ENCODE data around the gene FMN2. TPM values are rescaled to one million over a fixed set of nuclear protein-coding genes. Genes with fewer than 3 reads are reported as not detected.

The FMN2 gene
- total RNA-seq, 1 donor from 2014 or later, result 13.2 TPM

- no peak for DNase-seq (ENCODE audit: low read depth, low spot score)
- H3K4me3 Mint-ChIP-seq, result no peak overlapping the region
- H3K4me1 Mint-ChIP-seq, result no peaks in the 10 kb centered on the region
- no peaks in the 10 kb centered on the region for H3K27me3 Mint-ChIP-seq (ENCODE audit: low read depth)
- TF ChIP-seq CTCF (conservative IDR thresholded peaks at IDR 0.05), result no peak
- no peak overlapping the region for H3K27ac Mint-ChIP-seq (ENCODE audit: unreplicated experiment)
- peaks cover 5% of the 10 kb centered on the region for H3K9me3 Mint-ChIP-seq
- peaks cover 8% of the 10 kb centered on the region for H3K36me3 Mint-ChIP-seq (ENCODE audit: low read depth)
These were observed 186.4 kb downstream of the FMN2 start for GRCh38 chr1:240278082-240278481.

GRCh38 chr1:240280560-240281322, 189.1 kb downstream of the FMN2 start:
- Mint-ChIP-seq H3K27ac (ENCODE audit: unreplicated experiment) (no peak overlapping the region), H3K36me3 (ENCODE audit: low read depth) (peaks cover 2% of the 10 kb centered on the region), H3K4me3 (no peak overlapping the region), H3K9me3 (no peaks in the 10 kb centered on the region), H3K27me3 (ENCODE audit: low read depth) (no peaks in the 10 kb centered on the region), H3K4me1 (no peaks in the 10 kb centered on the region)
- no peak for TF ChIP-seq CTCF (conservative IDR thresholded peaks at IDR 0.05)
- no peak for DNase-seq (ENCODE audit: low read depth, low spot score)

GRCh38 chr1:240282061-240282830, 190.6 kb downstream of the FMN2 start:
- Mint-ChIP-seq H3K4me3 (no peak overlapping the region), H3K36me3 (ENCODE audit: low read depth) (peaks cover 2% of the 10 kb centered on the region), H3K9me3 (no peaks in the 10 kb centered on the region), H3K27me3 (ENCODE audit: low read depth) (no peaks in the 10 kb centered on the region), H3K4me1 (peaks cover under 1% of the 10 kb centered on the region), H3K27ac (ENCODE audit: unreplicated experiment) (no peak overlapping the region)
- DNase-seq (ENCODE audit: low read depth, low spot score), result no peak
- no peak for TF ChIP-seq CTCF (conservative IDR thresholded peaks at IDR 0.05)

GRCh38 chr1:240284656-240285414, 193.2 kb downstream of the FMN2 start:
- no peak for TF ChIP-seq CTCF (conservative IDR thresholded peaks at IDR 0.05)
- H3K4me3 Mint-ChIP-seq, result no peak overlapping the region
- H3K4me1 Mint-ChIP-seq, result peaks cover 7% of the 10 kb centered on the region
- H3K36me3 Mint-ChIP-seq (ENCODE audit: low read depth), result peaks cover 2% of the 10 kb centered on the region
- no peaks in the 10 kb centered on the region for H3K9me3 Mint-ChIP-seq
- DNase-seq (ENCODE audit: low read depth, low spot score), result no peak
- no peak overlapping the region for H3K27ac Mint-ChIP-seq (ENCODE audit: unreplicated experiment)
- no peaks in the 10 kb centered on the region for H3K27me3 Mint-ChIP-seq (ENCODE audit: low read depth)

GRCh38 chr1:240285540-240285939, 193.9 kb downstream of the FMN2 start:
- Mint-ChIP-seq H3K36me3 (ENCODE audit: low read depth) (peaks cover 2% of the 10 kb centered on the region), H3K27ac (ENCODE audit: unreplicated experiment) (no peak overlapping the region), H3K4me3 (no peak overlapping the region), H3K4me1 (peaks cover 7% of the 10 kb centered on the region), H3K9me3 (no peaks in the 10 kb centered on the region), H3K27me3 (ENCODE audit: low read depth) (no peaks in the 10 kb centered on the region)
- DNase-seq (ENCODE audit: low read depth, low spot score), result no peak
- TF ChIP-seq CTCF (conservative IDR thresholded peaks at IDR 0.05), result no peak
